Measurements from ENCODE around the gene TCF7.
A peak's percentile ranks its signal among the peaks of the same experiment; 100 is the strongest.

Gene TCF7

GRCh38 chr5:134125039-134126015 is 10.8 kb downstream of the TCF7 start:
- TF ChIP-seq CTCF (IDR thresholded peaks at IDR 0.05; ENCODE audit: low read depth, low read length, missing control alignments), result no peak
- DNase-seq (ENCODE audit: extremely low read depth, low read depth), result peak; percentile 87
- H3K4me3 ChIP-seq (replicated peaks; ENCODE audit: low read depth, low read length), result no peak overlapping the region

DNA sequence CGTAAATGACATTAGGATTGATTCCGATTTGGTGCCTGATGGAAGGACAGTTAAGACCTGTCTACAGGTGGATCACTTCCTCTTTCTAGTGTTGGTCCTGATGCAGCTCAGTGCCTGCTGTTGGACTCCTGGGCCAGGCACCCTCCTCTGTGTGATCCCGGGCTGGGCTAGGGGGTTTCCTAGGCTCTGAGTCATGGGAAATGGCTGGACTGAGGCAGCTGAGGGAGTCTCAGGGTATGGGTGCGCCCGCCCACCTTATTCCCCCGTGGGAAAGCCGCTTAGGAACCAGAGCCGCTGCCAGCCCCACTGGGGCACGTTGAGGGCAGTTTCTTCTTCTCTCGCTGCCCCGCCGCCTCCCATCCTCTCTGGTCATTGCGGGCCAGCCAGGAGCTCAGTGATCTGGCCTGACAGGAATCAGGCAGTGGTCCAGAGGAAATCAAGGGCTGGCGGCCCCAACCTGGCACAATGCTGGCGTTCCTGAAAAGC is 12.9 kb downstream of the TCF7 start:
- no peak overlapping the region for H3K4me3 ChIP-seq (replicated peaks; ENCODE audit: low read depth, low read length)
- no peak for TF ChIP-seq CTCF (IDR thresholded peaks at IDR 0.05; ENCODE audit: low read depth, low read length, missing control alignments)
- DNase-seq (ENCODE audit: extremely low read depth, low read depth), result no peak

- no peak for TF ChIP-seq CTCF (IDR thresholded peaks at IDR 0.05; ENCODE audit: low read depth, low read length, missing control alignments)
- DNase-seq (ENCODE audit: extremely low read depth, low read depth), result no peak
- no peak overlapping the region for H3K4me3 ChIP-seq (replicated peaks; ENCODE audit: low read depth, low read length)
Measured at GRCh38 chr5:134127988-134128647, 13.6 kb downstream of the TCF7 start.

- TF ChIP-seq CTCF (IDR thresholded peaks at IDR 0.05; ENCODE audit: low read depth, low read length, missing control alignments), result no peak
- no peak overlapping the region for H3K4me3 ChIP-seq (replicated peaks; ENCODE audit: low read depth, low read length)
- no peak for DNase-seq (ENCODE audit: extremely low read depth, low read depth)
Measured at GRCh38 chr5:134128648-134128995, 14.1 kb downstream of the TCF7 start.

GRCh38 chr5:134129411-134130238 is 15.1 kb downstream of the TCF7 start:
- no peak for DNase-seq (ENCODE audit: extremely low read depth, low read depth)
- no peak for TF ChIP-seq CTCF (IDR thresholded peaks at IDR 0.05; ENCODE audit: low read depth, low read length, missing control alignments)
- no peak overlapping the region for H3K4me3 ChIP-seq (replicated peaks; ENCODE audit: low read depth, low read length)

DNA sequence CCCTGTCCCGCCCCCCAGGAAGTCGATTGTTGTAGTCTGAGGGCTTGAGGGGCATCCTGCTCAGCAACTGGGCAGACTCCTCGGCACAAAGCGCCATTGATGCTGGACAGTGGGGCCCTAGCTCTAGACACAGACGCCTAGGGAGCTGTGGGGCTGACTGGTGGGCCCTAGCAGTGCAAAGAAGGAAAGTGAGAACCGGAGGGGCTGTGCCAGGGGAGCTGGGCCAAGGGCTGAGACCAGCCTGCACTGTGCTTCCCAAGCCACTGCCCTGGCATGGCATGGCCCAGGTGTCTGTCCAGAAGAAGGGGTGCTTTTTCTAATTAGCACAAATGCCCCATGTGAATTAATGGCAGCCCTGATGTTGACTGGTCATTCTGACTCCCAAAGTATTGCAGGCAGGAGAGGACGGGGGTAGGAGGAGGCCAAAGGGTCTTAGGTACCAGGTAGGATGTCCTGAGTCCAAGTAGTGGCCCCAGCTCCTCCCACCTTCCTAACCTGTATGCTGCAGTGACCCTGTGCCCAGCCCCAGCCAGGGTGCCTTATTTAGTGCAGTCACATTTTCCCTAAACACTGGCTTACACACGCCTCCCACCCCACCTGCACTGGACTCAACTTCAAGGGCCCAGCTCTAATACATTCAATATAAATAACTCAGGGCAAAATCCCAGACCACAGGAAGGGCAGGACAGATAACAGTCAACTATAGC is 15.9 kb downstream of the TCF7 start:
- no peak overlapping the region for H3K4me3 ChIP-seq (replicated peaks; ENCODE audit: low read depth, low read length)
- TF ChIP-seq CTCF (IDR thresholded peaks at IDR 0.05; ENCODE audit: low read depth, low read length, missing control alignments), result no peak
- no peak for DNase-seq (ENCODE audit: extremely low read depth, low read depth)
